ENCODE data around the gene KSR1.

Gene KSR1

GRCh38 chr17:27576477-27577083, 120.3 kb downstream of the KSR1 start:
- Histone ChIP-seq H3K27me3 (no peaks in the 10 kb centered on the region), H3K4me3 (ENCODE audit: low read depth in 1 of 2, low read length in 1 of 2) (no peak overlapping the region), H3K9me3 (no peaks in the 10 kb centered on the region), H3K27ac (no peak overlapping the region), H3K36me3 (no peaks in the 10 kb centered on the region), H3K4me1 (ENCODE audit: control insufficient read depth in 1 of 2, insufficient read depth in 1 of 2, low read depth in 1 of 2, low read length in 1 of 2) (peaks cover 2 to 4% of the 10 kb centered on the region in 2 experiments)
- TF ChIP-seq, protein P1, sequence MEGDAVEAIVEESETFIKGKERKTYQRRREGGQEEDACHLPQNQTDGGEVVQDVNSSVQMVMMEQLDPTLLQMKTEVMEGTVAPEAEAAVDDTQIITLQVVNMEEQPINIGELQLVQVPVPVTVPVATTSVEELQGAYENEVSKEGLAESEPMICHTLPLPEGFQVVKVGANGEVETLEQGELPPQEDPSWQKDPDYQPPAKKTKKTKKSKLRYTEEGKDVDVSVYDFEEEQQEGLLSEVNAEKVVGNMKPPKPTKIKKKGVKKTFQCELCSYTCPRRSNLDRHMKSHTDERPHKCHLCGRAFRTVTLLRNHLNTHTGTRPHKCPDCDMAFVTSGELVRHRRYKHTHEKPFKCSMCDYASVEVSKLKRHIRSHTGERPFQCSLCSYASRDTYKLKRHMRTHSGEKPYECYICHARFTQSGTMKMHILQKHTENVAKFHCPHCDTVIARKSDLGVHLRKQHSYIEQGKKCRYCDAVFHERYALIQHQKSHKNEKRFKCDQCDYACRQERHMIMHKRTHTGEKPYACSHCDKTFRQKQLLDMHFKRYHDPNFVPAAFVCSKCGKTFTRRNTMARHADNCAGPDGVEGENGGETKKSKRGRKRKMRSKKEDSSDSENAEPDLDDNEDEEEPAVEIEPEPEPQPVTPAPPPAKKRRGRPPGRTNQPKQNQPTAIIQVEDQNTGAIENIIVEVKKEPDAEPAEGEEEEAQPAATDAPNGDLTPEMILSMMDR (IDR thresholded peaks at IDR 0.05): no peak

GRCh38 chr17:27577121-27577761, 121.0 kb downstream of the KSR1 start:
- Histone ChIP-seq H3K27ac (no peak overlapping the region), H3K9me3 (no peaks in the 10 kb centered on the region), H3K4me3 (ENCODE audit: low read depth in 1 of 2, low read length in 1 of 2) (no peak overlapping the region), H3K27me3 (no peaks in the 10 kb centered on the region), H3K4me1 (ENCODE audit: control insufficient read depth in 1 of 2, insufficient read depth in 1 of 2, low read depth in 1 of 2, low read length in 1 of 2) (peaks cover 6 to 8% of the 10 kb centered on the region in 2 experiments), H3K36me3 (no peaks in the 10 kb centered on the region)
- TF ChIP-seq, protein P1 (IDR thresholded peaks at IDR 0.05): no peak

DNA sequence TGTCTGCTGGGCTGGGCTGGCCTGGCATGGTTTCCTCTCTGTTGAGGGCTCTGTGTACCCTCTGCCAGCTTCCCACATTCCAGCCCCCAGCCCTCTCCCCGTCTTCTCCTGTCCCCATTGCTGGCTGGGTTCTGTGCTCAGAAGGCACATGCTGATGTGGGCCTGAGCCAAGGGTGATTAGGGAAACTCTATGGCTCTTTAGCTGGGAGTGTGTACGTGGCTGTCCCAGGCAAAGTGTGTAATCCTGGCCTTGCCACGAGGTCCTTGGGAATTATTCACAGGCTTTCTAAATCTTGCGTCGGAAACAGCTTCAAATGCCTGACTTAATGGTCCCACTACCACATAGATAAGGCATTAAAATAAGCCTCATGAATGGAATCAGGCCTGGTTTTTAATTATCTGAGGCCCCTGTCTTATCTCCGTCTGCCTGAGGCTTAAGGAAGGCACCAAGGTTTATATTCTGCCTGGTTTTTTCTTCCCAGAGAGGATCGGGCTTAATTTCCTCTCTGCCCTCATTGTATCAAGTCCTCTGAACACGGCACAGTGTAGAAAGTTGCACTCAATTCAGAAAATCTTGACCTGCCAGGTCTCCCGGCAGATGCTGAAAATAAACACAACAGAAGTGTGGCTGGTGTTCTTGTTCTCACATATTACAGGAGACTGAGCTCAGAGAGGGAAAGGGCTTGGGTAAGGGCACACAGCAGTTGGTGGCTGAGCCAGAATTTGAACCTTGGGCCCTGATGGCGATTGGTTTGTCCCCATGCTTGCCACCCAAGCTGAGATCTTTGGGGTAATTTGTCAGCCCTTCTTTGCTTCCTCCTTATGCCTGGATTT, 121.9 kb downstream of the KSR1 start:
- Histone ChIP-seq H3K36me3 (peaks cover 6% of the 10 kb centered on the region), H3K4me1 (ENCODE audit: control insufficient read depth in 1 of 2, insufficient read depth in 1 of 2, low read depth in 1 of 2, low read length in 1 of 2) (peaks cover 6 to 9% of the 10 kb centered on the region in 2 experiments), H3K27me3 (no peaks in the 10 kb centered on the region), H3K4me3 (ENCODE audit: low read depth in 1 of 2, low read length in 1 of 2) (no peak overlapping the region), H3K9me3 (no peaks in the 10 kb centered on the region), H3K27ac (no peak overlapping the region)
- TF ChIP-seq, protein P1 (IDR thresholded peaks at IDR 0.05): no peak

DNA sequence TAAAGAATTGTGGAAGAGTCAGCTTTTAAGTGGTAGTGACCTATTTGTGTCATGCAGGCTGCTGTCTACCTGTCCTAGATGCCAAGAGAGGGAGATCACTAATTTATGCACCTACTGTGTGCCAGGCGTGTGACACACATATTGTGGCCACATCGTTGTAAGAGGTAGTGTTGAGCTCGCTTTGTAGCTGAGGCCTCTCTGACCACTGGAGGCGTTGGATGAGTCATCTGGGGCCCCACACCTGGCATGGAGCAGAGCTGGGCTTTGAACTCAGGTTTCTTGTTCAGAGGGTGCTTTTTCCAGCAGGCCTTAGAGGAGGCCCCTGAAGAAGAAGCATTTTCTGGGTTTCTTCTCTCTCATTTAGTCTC, 122.5 kb downstream of the KSR1 start:
- H3K4me3 ChIP-seq (ENCODE audit: low read depth in 1 of 2, low read length in 1 of 2): no peak overlapping the region
- H3K27me3 ChIP-seq: no peaks in the 10 kb centered on the region
- no peak overlapping the region for H3K27ac ChIP-seq
- peaks cover 6 to 9% of the 10 kb centered on the region in 2 experiments for H3K4me1 ChIP-seq (ENCODE audit: control insufficient read depth in 1 of 2, insufficient read depth in 1 of 2, low read depth in 1 of 2, low read length in 1 of 2)
- TF ChIP-seq, protein P1 (IDR thresholded peaks at IDR 0.05): no peak
- H3K36me3 ChIP-seq: peaks cover 12% of the 10 kb centered on the region
- H3K9me3 ChIP-seq: no peaks in the 10 kb centered on the region

- peaks cover 6 to 9% of the 10 kb centered on the region in 2 experiments for H3K4me1 ChIP-seq (ENCODE audit: control insufficient read depth in 1 of 2, insufficient read depth in 1 of 2, low read depth in 1 of 2, low read length in 1 of 2)
- H3K36me3 ChIP-seq: peaks cover 18% of the 10 kb centered on the region
- no peaks in the 10 kb centered on the region for H3K27me3 ChIP-seq
- TF ChIP-seq, protein P1 (IDR thresholded peaks at IDR 0.05): no peak
- H3K27ac ChIP-seq: no peak overlapping the region
- H3K4me3 ChIP-seq (ENCODE audit: low read depth in 1 of 2, low read length in 1 of 2): no peak overlapping the region
- H3K9me3 ChIP-seq: no peaks in the 10 kb centered on the region
Measured at GRCh38 chr17:27579304-27579703, 123.1 kb downstream of the KSR1 start.
